GM20000 (cell line): Measurements from ENCODE around the gene SHOC1.

Experiments used
- DNase-seq: peaks from one replicate; pipeline ENCODE4 v3.0.0; 2012; ENCODE audit warnings: low spot score
- TF ChIP-seq, protein P1 (sequence below): IDR thresholded peaks from 2 replicates; pipeline ENCODE4 v1.5.1; 2012; ENCODE audit warnings: mild to moderate bottlenecking, control low read depth; ENCODE audit errors: extremely low read depth, missing control alignments

Gene SHOC1

DNA sequence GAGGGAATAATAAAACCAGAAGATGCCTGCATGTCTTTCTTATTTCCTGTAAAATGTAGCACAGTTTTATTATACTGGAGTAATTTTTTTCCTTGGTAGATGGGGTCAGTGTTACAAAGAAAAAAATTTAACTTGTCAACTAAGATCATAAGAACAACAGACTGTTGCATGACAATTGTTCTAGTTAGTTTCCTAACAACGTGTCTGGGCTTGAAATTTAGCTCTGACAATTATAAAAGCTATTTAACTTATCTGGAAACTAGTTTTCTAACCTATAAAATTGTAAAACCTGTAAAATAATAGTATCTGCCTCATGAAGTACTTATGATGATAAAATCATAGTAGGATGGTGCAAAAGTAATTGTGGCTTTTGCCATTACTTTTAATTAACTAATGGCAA lies 4.9 kb downstream of the SHOC1 start:
- DNase-seq, result no peak
- TF ChIP-seq, protein P1, sequence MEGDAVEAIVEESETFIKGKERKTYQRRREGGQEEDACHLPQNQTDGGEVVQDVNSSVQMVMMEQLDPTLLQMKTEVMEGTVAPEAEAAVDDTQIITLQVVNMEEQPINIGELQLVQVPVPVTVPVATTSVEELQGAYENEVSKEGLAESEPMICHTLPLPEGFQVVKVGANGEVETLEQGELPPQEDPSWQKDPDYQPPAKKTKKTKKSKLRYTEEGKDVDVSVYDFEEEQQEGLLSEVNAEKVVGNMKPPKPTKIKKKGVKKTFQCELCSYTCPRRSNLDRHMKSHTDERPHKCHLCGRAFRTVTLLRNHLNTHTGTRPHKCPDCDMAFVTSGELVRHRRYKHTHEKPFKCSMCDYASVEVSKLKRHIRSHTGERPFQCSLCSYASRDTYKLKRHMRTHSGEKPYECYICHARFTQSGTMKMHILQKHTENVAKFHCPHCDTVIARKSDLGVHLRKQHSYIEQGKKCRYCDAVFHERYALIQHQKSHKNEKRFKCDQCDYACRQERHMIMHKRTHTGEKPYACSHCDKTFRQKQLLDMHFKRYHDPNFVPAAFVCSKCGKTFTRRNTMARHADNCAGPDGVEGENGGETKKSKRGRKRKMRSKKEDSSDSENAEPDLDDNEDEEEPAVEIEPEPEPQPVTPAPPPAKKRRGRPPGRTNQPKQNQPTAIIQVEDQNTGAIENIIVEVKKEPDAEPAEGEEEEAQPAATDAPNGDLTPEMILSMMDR, result no peak

DNA sequence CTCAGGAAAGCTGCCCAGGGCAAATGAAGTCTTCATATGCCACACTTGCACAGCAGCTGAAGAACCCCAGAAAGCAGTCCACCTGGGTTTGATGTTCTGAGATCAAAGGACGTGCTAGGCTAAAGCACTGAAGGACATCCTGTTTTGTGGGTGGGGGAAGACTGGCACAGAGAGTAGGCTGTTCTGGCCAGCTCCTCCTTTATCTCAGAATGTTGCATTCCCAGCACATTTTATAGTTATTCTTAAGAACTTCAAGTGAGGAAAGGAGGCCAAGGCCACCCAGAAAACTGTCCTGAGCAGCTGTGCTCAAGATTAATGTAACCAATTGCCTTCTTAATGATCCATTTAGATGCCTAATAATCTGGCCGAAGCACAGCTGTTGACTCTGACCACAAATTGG lies 10.9 kb downstream of the SHOC1 start:
- TF ChIP-seq, protein P1, result no peak
- no peak for DNase-seq

DNA sequence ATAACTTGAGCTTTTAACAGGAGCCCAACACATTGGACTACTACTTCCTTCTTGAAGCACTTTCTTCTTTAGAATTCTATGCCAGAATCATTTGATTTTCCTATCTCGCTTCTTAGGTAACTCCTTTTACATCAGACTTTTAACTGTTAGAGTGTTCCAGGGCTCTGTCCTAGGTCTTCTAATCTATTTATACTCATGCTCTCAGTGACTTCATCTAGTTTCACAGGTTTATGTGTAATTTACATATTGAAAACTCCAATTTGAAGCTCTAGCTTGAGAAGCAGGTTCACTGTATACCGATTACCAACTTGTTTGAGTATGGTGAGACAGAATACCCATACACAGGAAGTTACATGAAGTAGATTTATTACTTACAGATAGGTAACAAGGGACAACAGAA lies 11.3 kb downstream of the SHOC1 start:
- TF ChIP-seq, protein P1, result no peak
- DNase-seq, result no peak

DNA sequence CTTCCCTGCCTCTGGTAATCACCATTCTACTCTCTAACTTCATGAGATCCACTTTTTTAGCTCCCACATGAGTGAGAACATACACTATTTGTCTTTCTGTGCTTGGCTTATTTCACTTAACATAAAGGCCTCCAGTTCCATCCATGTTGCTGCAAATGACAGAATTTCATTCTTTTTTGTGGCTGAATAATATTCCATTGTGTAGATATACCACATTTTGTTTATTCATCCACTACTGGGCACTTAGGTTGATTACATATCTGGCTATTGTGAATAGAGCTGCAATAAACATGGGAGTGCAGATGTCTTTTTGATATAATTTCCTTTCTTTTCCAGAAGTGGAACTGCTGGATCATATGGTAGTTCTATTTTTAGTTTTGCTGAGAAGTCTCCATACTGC lies 28.7 kb downstream of the SHOC1 start:
- no peak for DNase-seq
- TF ChIP-seq, protein P1, result no peak

DNA sequence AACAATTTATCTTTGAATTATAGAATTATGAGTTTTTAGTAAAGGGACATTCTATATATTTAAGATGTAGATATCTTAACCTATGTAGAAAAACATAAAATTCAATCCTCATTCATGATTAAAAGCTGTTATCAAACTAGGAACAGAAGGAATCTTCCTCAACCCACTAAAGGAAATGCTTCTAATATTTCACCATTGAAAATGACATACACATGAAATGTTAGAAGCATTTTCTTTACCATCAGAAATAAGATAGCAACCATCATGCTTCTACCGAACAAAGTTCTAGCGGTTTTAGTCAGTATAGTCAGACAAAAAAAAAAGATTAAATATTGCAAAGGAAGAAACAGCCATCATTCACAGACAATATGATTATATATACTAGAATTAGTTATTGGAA lies 32.2 kb downstream of the SHOC1 start:
- DNase-seq, result no peak
- TF ChIP-seq, protein P1, result no peak

DNA sequence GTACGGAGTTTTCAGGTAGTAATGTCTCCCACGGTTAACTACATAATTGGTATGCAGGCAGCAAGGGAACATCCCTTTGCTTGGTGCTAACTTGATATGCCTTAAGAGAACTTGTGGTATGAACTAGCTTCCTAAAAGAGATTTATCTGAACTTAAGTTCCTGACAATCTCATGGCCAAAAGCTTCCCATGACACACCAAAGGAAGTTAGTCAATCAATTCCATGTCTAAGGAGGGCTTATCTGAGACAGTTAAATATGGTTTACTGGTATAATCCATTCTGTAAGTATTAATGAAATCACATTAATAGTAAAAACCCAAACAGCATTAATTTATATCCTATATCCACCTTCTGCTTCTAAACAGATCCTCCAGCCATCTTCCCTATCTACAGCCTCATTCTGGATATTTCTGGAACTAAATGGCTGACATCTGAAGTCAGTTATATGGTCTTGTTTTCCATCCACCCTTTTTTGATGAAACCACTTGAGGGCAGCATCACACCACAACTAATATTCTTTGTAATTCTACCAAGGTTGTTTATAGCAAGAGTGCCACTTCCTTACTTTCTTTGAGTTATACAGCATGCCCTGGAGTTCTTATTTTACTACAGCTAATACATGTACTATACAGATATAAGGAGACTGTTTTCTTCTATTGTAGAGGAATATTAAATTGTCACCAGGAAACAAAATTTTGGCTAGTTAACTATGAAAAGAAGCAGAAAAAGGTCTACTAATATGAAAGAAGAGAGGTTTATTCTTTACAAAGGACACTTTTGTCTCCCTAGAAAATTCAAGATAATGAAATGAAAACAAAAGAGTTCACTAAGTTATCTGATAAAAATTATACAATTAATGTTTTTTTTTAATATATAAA lies 34.7 kb downstream of the SHOC1 start:
- DNase-seq, result peak; percentile 46

DNA sequence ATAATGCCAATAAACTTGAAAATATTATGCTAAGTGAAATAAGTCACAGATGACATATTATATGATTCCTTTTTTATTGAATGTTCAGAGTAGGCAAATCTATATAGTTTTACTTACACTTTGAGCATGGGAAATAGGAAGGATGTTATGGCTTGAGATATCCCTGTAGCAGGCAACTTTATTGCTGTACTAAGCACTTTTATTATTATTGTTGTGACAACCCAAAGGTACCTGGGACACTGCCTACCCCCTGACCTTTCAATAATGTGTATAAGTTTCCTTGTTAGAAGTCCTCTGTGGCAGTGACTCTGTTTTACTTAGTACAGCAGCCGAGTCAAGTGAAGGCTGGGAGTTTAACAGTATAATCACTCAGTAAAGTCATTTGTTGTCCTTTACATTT lies 39.9 kb downstream of the SHOC1 start:
- TF ChIP-seq, protein P1, result no peak
- DNase-seq, result no peak

More for the DNA sequence above, 34.7 kb downstream of the SHOC1 start:
- TF ChIP-seq, protein P1, result peak; percentile 52
